DLD1 (cell line): ENCODE results near the gene CAPN12.
"Not testable (repeated sequence)": the region's sequence is repeated elsewhere in the genome, so short reads cannot be mapped to it uniquely, and the experiment has no call there.

Source experiments
- in situ Hi-C: cut with HindIII; loops from 2 replicates; pipeline ENCODE4 v1.10.0; 2017; ENCODE audit warnings: low sequenced_read_pairs

The CAPN12 gene

GRCh38 chr19:38770949-38771275, 26.6 kb upstream of the CAPN12 start:
- in situ Hi-C loops = not testable (repeated sequence)

GRCh38 chr19:38770228-38770948, 26.1 kb upstream of the CAPN12 start:
- in situ Hi-C loops = not testable (repeated sequence)

- in situ Hi-C loops = no loop called here
Observed at GRCh38 chr19:38769635-38770211, 25.4 kb upstream of the CAPN12 start.

GRCh38 chr19:38766276-38767047, 22.2 kb upstream of the CAPN12 start:
- in situ Hi-C loops = no loop called here

- in situ Hi-C loops = no loop called here
Observed at GRCh38 chr19:38765214-38765613, 20.9 kb upstream of the CAPN12 start.

- in situ Hi-C loops = no loop called here
Observed at GRCh38 chr19:38763795-38764220, 19.5 kb upstream of the CAPN12 start.

GRCh38 chr19:38761884-38762389, 17.7 kb upstream of the CAPN12 start:
- in situ Hi-C loops = not testable (repeated sequence)

GRCh38 chr19:38760805-38761517, 16.7 kb upstream of the CAPN12 start:
- in situ Hi-C loops = not testable (repeated sequence)

GRCh38 chr19:38759590-38760003, 15.3 kb upstream of the CAPN12 start:
- in situ Hi-C loops = no loop called here

- in situ Hi-C loops = not testable (repeated sequence)
Observed at GRCh38 chr19:38754196-38754595, 9.9 kb upstream of the CAPN12 start.

GRCh38 chr19:38753783-38754182, 9.5 kb upstream of the CAPN12 start:
- in situ Hi-C loops = not testable (repeated sequence)

GRCh38 chr19:38745316-38745715, 1.0 kb upstream of the CAPN12 start:
- in situ Hi-C loops = no loop called here

- in situ Hi-C loops = no loop called here
Observed at GRCh38 chr19:38744874-38745273, 600 bp upstream of the CAPN12 start.

- in situ Hi-C loops = no loop called here
Observed at GRCh38 chr19:38743394-38744297, 628 bp downstream of the CAPN12 start.

- in situ Hi-C loops = no loop called here
Observed at GRCh38 chr19:38742906-38743305, 1.4 kb downstream of the CAPN12 start.

- in situ Hi-C loops = no loop called here
Observed at GRCh38 chr19:38742296-38742695, 2.0 kb downstream of the CAPN12 start.

- in situ Hi-C loops = no loop called here
Observed at GRCh38 chr19:38741670-38742069, 2.6 kb downstream of the CAPN12 start.

- in situ Hi-C loops = no loop called here
Observed at GRCh38 chr19:38740932-38741331, 3.3 kb downstream of the CAPN12 start.

GRCh38 chr19:38740257-38740592, 4.0 kb downstream of the CAPN12 start:
- in situ Hi-C loops = no loop called here
